SK-N-SH (cell line): ENCODE data around the gene APBA3. TPM values are rescaled to one million over a fixed set of nuclear protein-coding genes. Genes with fewer than 3 reads are reported as not detected.

ENCODE experiments used
- CTCF ChIA-PET: fragments of 300-600, 350-600 bp; formaldehyde crosslinking; extraction: SDS; loops from one replicate; lab custom pipeline; 2021; lab: Yijun Ruan, JAX
- POLR2A ChIA-PET: fragments of 350-600 bp; sonication (Branson Sonifier 250); formaldehyde crosslinking; extraction: SDS; loops from one replicate; lab custom pipeline; 2020; ENCODE audit warnings: antibody characterized with exemption, inconsistent platforms; lab: Yijun Ruan, JAX
- DNase-seq: peaks from one replicate; pipeline ENCODE4 v3.0.0; 2012
- H2AFZ ChIP-seq: fragments of 200-600 bp; sonication (generic); 2 replicates; pipeline ENCODE4 v1.8.1; 2016; ENCODE audit warnings: antibody characterized with exemption, mild to moderate bottlenecking, low read depth
- H3F3A ChIP-seq: fragments of 200-600 bp; sonication (generic); replicated peaks from 2 replicates; pipeline ENCODE3; 2016; ENCODE audit warnings: antibody characterized with exemption, mild to moderate bottlenecking; ENCODE audit not compliant: insufficient read depth
- H3K27ac ChIP-seq, 2 experiments: fragments of 200-500 bp in 1 of 2; fragments of 200-600 bp in 1 of 2; sonication (Bioruptor generic) in 1 of 2; sonication (generic), shearing (Covaris generic) in 1 of 2; 2 replicates each; pipeline versions ENCODE4 v1.5.1 to v1.6.1; 2014 to 2016; ENCODE audit warnings: low read depth in 2 of 2, inconsistent platforms in 1 of 2, low read length in 1 of 2, mild to moderate bottlenecking in 1 of 2, mixed read lengths in 1 of 2
- H3K27me3 ChIP-seq: fragments of 200-600 bp; sonication (generic), shearing (Covaris generic); 2 replicates; pipeline ENCODE4 v1.6.1; 2016; ENCODE audit warnings: mixed run types; ENCODE audit not compliant: insufficient read depth
- H3K36me3 ChIP-seq, 2 experiments: fragments of 200-500 bp in 1 of 2; fragments of 200-600 bp in 1 of 2; sonication (Bioruptor generic) in 1 of 2; sonication (generic) in 1 of 2; replicated peaks in 1 of 2; 2 replicates each; pipeline versions ENCODE3 to v1.5.1; 2014 to 2016; ENCODE audit warnings: low read length in 1 of 2, mild to moderate bottlenecking in 1 of 2; ENCODE audit not compliant: insufficient read depth in 2 of 2, control insufficient read depth in 1 of 2
- H3K4me1 ChIP-seq, 2 experiments: fragments of 200-500 bp in 1 of 2; fragments of 200-600 bp in 1 of 2; sonication (Bioruptor generic) in 1 of 2; sonication (generic), shearing (Covaris generic) in 1 of 2; 2 replicates each; pipeline versions ENCODE4 v1.5.1 to v1.6.1; 2014 to 2016; ENCODE audit warnings: low read depth in 1 of 2, low read length in 1 of 2, mixed run types in 1 of 2; ENCODE audit not compliant: insufficient read depth in 2 of 2, control insufficient read depth in 1 of 2
- H3K4me2 ChIP-seq: fragments of 200-600 bp; sonication (generic), shearing (Covaris generic); 2 replicates; pipeline ENCODE4 v1.6.1; 2017; ENCODE audit warnings: mixed run types
- H3K4me3 ChIP-seq, 2 experiments: fragments of 200-500 bp in 1 of 2; fragments of 200-600 bp in 1 of 2; sonication (Bioruptor generic) in 1 of 2; sonication (generic), shearing (Covaris generic) in 1 of 2; 2 replicates each; pipeline versions ENCODE4 v1.5.1 to v1.8.1; 2014 to 2016; ENCODE audit warnings: low read depth in 2 of 2, inconsistent platforms in 1 of 2, low read length in 1 of 2, mild to moderate bottlenecking in 1 of 2, mixed read lengths in 1 of 2, moderate library complexity in 1 of 2
- H3K79me2 ChIP-seq: fragments of 200-600 bp; sonication (generic); 2 replicates; pipeline ENCODE4 v1.8.1; 2017; ENCODE audit warnings: mild to moderate bottlenecking; ENCODE audit not compliant: insufficient read depth
- H3K9ac ChIP-seq: fragments of 200-600 bp; sonication (generic); 2 replicates; pipeline ENCODE4 v1.6.1; 2017; ENCODE audit warnings: mixed run types
- H3K9me2 ChIP-seq: fragments of 200-600 bp; sonication (generic); 2 replicates; pipeline ENCODE4 v1.6.1; 2017; ENCODE audit warnings: mixed run types
- H3K9me3 ChIP-seq: fragments of 200-600 bp; sonication (generic); 2 replicates; pipeline ENCODE4 v1.6.1; 2017; ENCODE audit warnings: mixed run types, mild to moderate bottlenecking, moderate library complexity
- H4K20me1 ChIP-seq: fragments of 200-600 bp; sonication (generic); 2 replicates; pipeline ENCODE4 v1.6.1; 2017; ENCODE audit warnings: mild to moderate bottlenecking, mixed run types; ENCODE audit not compliant: insufficient read depth
- EP300 ChIP-seq, 2 experiments: IDR thresholded peaks; 2 replicates each; pipeline versions ENCODE4 v1.4.0 to v1.6.1; 2012; ENCODE audit warnings: borderline replicate concordance in 1 of 2, low read depth in 1 of 2, low read length in 1 of 2
- FOXJ3 ChIP-seq: sonication (generic); formaldehyde crosslinking; IDR thresholded peaks from 2 replicates; pipeline ENCODE4 v1.5.1; 2020; ENCODE audit warnings: mild to moderate bottlenecking, missing genetic modification reagents
- FOXM1 ChIP-seq: IDR thresholded peaks from 2 replicates; pipeline ENCODE4 v1.4.0; 2012; ENCODE audit warnings: low read depth, mild to moderate bottlenecking
- GABPA ChIP-seq: IDR thresholded peaks from 2 replicates; pipeline ENCODE4 v1.4.0; 2012; ENCODE audit warnings: low read depth, mild to moderate bottlenecking
- JUND ChIP-seq: IDR thresholded peaks from 2 replicates; pipeline ENCODE4 v1.4.0; 2012
- MEF2A ChIP-seq: IDR thresholded peaks from 2 replicates; pipeline ENCODE4 v1.4.0; 2012; ENCODE audit warnings: low read depth, borderline replicate concordance
- MXI1 ChIP-seq: IDR thresholded peaks from 2 replicates; pipeline ENCODE4 v1.6.1; 2012; ENCODE audit warnings: mild to moderate bottlenecking, low read depth, low read length, improper control_type of control experiment
- NFIC ChIP-seq: IDR thresholded peaks from 2 replicates; pipeline ENCODE4 v1.4.0; 2012; ENCODE audit warnings: borderline replicate concordance
- NRF1 ChIP-seq: IDR thresholded peaks from 2 replicates; pipeline ENCODE4 v1.6.1; 2012; ENCODE audit warnings: low read depth, mild to moderate bottlenecking, low read length
- PBX3 ChIP-seq: IDR thresholded peaks from 2 replicates; pipeline ENCODE4; 2012
- POLR2AphosphoS5 ChIP-seq: IDR thresholded peaks from 2 replicates; pipeline ENCODE4 v1.6.1; 2012; ENCODE audit warnings: low read depth, low read length
- RAD21 ChIP-seq: IDR thresholded peaks from 2 replicates; pipeline ENCODE4 v1.6.1; 2012; ENCODE audit warnings: mild to moderate bottlenecking, low read length
- RCOR1 ChIP-seq: fragments of 150-350 bp; IDR thresholded peaks from 2 replicates; pipeline ENCODE4 v1.6.1; 2017; ENCODE audit warnings: antibody characterized with exemption, low read length
- REST ChIP-seq: IDR thresholded peaks from 2 replicates; pipeline ENCODE4 v1.6.1; 2012; ENCODE audit warnings: mild to moderate bottlenecking, low read depth, low read length, moderate library complexity
- RXRA ChIP-seq: IDR thresholded peaks from 2 replicates; pipeline ENCODE4 v1.4.0; 2012; ENCODE audit warnings: low read depth, mild to moderate bottlenecking, borderline replicate concordance
- SMC3 ChIP-seq: IDR thresholded peaks from 2 replicates; pipeline ENCODE4 v1.6.1; 2012; ENCODE audit warnings: low read depth, low read length, improper control_type of control experiment
- TAF1 ChIP-seq: IDR thresholded peaks from 2 replicates; pipeline ENCODE4 v1.6.1; 2012; ENCODE audit warnings: low read depth, mild to moderate bottlenecking, low read length, moderate library complexity, borderline replicate concordance
- TEAD4 ChIP-seq: IDR thresholded peaks from 2 replicates; pipeline ENCODE4 v1.4.0; 2012; ENCODE audit warnings: mild to moderate bottlenecking, borderline replicate concordance; ENCODE audit not compliant: insufficient read depth
- WGBS: methylation state at CpG from one replicate; pipeline ENCODE4 v1.1.6; 2017; ENCODE audit warnings: low lambda C conversion rate; 5-methylcytosine and 5-hydroxymethylcytosine counted together
- polyA plus RNA-seq, 3 experiments: library from polyadenylated mRNA; depleted of rRNA; stranded (reverse); fragments of >200 nt; gene quantifications; 2 replicates each; pipeline ENCODE4 v1.2.3, GENCODE V29; 2012
- TF ChIP-seq, protein P1 (sequence below): IDR thresholded peaks from 2 replicates; pipeline ENCODE4 v1.4.0; 2012; ENCODE audit warnings: low read depth
- TF ChIP-seq, protein P2 (sequence below): fragments of 150-350 bp; IDR thresholded peaks from 2 replicates; pipeline ENCODE4 v1.6.1; 2016; ENCODE audit warnings: mild to moderate bottlenecking, low read depth, low read length

Gene APBA3
- polyA plus RNA-seq, 1 of the 3 experiments (the other 2 are of a cell fraction): 10.6 TPM

- no peaks in the 10 kb centered on the region for H3K79me2 ChIP-seq
- no peak overlapping the region for H3K27ac ChIP-seq
- no peaks in the 10 kb centered on the region for H3K9me3 ChIP-seq
- no peak overlapping the region for H2AFZ ChIP-seq
- H3F3A ChIP-seq: no peaks in the 10 kb centered on the region
- ChIA-PET CTCF (interaction anchor here (1.1 to 2.1 kb wide), 2 partner anchors 33 to 34 kb away, joined by 3 to 6 read pairs; no protein-coding TSS in a partner anchor), POLR2A (no interaction called here)
- no peaks in the 10 kb centered on the region for H4K20me1 ChIP-seq
- WGBS: 23% methylated on average over 14 of the region's 16 CpGs
- no peak overlapping the region for H3K9ac ChIP-seq
- DNase-seq: no peak
- no peak overlapping the region for H3K4me3 ChIP-seq
- H3K4me1 ChIP-seq: no peaks in the 10 kb centered on the region
- no peak overlapping the region for H3K4me2 ChIP-seq
- no peaks in the 10 kb centered on the region for H3K36me3 ChIP-seq
- peaks cover 27% of the 10 kb centered on the region for H3K27me3 ChIP-seq
- TF ChIP-seq, protein P1, sequence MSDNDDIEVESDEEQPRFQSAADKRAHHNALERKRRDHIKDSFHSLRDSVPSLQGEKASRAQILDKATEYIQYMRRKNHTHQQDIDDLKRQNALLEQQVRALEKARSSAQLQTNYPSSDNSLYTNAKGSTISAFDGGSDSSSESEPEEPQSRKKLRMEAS: no peak
- TF ChIP-seq REST: no peak
- TF ChIP-seq, protein P2, sequence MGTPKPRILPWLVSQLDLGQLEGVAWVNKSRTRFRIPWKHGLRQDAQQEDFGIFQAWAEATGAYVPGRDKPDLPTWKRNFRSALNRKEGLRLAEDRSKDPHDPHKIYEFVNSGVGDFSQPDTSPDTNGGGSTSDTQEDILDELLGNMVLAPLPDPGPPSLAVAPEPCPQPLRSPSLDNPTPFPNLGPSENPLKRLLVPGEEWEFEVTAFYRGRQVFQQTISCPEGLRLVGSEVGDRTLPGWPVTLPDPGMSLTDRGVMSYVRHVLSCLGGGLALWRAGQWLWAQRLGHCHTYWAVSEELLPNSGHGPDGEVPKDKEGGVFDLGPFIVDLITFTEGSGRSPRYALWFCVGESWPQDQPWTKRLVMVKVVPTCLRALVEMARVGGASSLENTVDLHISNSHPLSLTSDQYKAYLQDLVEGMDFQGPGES: no peak
- TF ChIP-seq RAD21: no peak
- TF ChIP-seq PBX3: no peak
- no peak for TF ChIP-seq SMC3
- no peak for TF ChIP-seq TEAD4
- no peak for TF ChIP-seq GABPA
- no peak for TF ChIP-seq RCOR1
- TF ChIP-seq POLR2AphosphoS5: no peak
- TF ChIP-seq NFIC: no peak
- no peak for TF ChIP-seq NRF1
- no peak for TF ChIP-seq MEF2A
- TF ChIP-seq MXI1: no peak
- no peak for TF ChIP-seq FOXJ3 (CRISPR knock-in tag)
- no peak for TF ChIP-seq JUND
- TF ChIP-seq RXRA: no peak
- no peak for TF ChIP-seq FOXM1
- no peak for TF ChIP-seq TAF1
- TF ChIP-seq EP300 (IDR thresholded peaks at IDR 0.05; ENCODE audit: borderline replicate concordance in 1 of 2, low read depth in 1 of 2, low read length in 1 of 2): no peak
- no peaks in the 10 kb centered on the region for H3K9me2 ChIP-seq
Measured at GRCh38 chr19:3788996-3789778, 27.7 kb upstream of the APBA3 start.
